ENCODE measurements around the gene U2AF1. TPM values are rescaled to one million over a fixed set of nuclear protein-coding genes. Genes with fewer than 3 reads are reported as not detected.
"Not testable (repeated sequence)": the region's sequence is repeated elsewhere in the genome, so short reads cannot be mapped to it uniquely, and the experiment has no call there.

U2AF1 gene
- polyA plus RNA-seq, 2 of the 4 experiments (the other 2 are of a cell fraction): 98.7 to 103 TPM

- FAIRE-seq: not testable (repeated sequence)
Measured at GRCh38 chr21:43053112-43053511, 54.3 kb downstream of the U2AF1 start.

DNA sequence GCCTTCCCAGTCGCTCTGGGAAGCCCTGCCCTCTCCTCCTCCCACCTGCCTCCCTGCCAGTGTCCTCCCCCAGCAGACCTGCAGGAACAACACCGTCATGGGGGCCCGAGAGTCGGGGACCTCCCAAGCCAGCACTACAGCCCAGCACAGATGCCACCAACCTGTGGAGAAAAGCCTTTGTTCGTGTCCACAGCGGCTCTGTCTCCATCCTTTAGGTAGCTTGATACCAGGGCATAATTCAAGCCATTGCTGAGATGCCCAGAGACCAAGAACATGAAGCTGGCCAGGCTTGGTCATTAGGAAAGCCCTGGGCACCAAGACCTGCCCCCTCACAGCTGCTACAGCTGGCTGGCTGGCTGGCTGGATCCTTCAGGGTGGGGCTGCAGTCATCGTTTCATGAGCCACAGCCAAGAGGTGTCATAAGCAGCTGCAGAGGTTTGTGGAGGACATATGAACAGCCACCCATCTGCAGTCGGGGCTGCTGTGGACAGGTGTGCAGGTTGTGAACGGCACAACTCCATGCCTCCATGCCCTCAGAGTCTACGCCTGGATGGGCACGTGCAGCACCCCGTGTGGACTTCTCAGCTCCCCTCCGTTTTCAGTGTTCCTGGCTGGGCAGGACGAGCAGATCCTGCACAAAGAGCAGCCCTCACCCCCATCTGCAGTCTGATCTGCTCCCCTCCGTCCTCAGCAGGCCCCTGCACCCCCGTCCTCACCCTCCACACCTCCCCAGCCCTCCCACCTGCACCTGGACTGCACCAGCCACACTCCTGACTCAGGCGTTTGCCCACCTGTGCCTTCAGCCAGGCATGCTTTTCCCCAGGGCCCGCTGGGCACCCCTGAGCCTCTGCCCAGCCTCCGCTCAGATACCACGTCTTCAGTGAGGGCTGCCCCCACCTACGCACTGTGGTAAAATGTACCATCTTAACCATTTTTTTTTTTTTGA is 61.2 kb downstream of the U2AF1 start:
- peak; percentile 16 to 43; a peak in 3 of 6 replicates for ATAC-seq
- H3K27ac ChIP-seq; H3K4me3 ChIP-seq; H3K4me2 ChIP-seq; H3K9me3 ChIP-seq; CTCF ChIA-PET; H3K4me1 ChIP-seq; FAIRE-seq; POLR2A ChIA-PET; DNase-seq (ENCODE audit: low read depth in 1 of 2, low spot score in 1 of 2): not testable (repeated sequence)
- 67% methylated on average over 19 of the region's 21 CpGs for WGBS (ENCODE audit: missing lambda C conversion rate)

More at GRCh38 chr21:43053112-43053511, 54.3 kb downstream of the U2AF1 start:
- POLR2A ChIA-PET; H3K9me3 ChIP-seq; DNase-seq (ENCODE audit: low read depth in 1 of 2, low spot score in 1 of 2); H3K4me1 ChIP-seq; H3K27ac ChIP-seq; ATAC-seq; H3K4me3 ChIP-seq; H3K4me2 ChIP-seq; CTCF ChIA-PET: not testable (repeated sequence)
- no CpG with 5 or more reads among the region's 13 CpGs for WGBS (ENCODE audit: missing lambda C conversion rate)

GRCh38 chr21:43045165-43045875 is 62.0 kb downstream of the U2AF1 start:
- POLR2A ChIA-PET; H3K9me3 ChIP-seq; CTCF ChIA-PET; H3K4me3 ChIP-seq; FAIRE-seq; H3K4me2 ChIP-seq; H3K27ac ChIP-seq; H3K4me1 ChIP-seq; DNase-seq (ENCODE audit: low read depth in 1 of 2, low spot score in 1 of 2): not testable (repeated sequence)
- 82% methylated on average over 4 of the region's 17 CpGs for WGBS (ENCODE audit: missing lambda C conversion rate)
- ATAC-seq: 0 out of 6 replicates have a peak, but pooled peaks of 1 of the 2 experiments have one; percentile 6

DNA sequence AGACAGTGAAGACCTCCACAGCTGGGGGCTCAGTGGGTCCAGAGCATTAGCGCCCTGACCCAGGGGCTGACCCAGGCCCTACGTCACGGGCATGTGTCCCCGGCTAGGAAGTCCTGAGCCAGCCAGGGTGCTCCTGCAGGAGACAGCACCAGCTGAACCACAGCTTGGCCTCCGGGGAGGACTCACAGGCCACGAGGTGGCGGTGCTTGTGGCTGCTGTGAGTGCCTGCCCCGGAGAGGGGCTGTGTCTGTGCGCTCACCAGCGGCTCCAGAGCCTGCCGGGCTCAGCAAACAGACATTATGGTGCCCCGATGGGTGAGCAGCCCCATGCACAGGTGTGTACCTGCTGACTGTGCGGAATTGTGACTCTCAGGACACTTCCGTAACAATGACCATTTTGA is 62.8 kb downstream of the U2AF1 start:
- ATAC-seq; H3K9me3 ChIP-seq; H3K4me1 ChIP-seq; FAIRE-seq; DNase-seq (ENCODE audit: low read depth in 1 of 2, low spot score in 1 of 2); H3K4me2 ChIP-seq; H3K4me3 ChIP-seq; H3K27ac ChIP-seq; POLR2A ChIA-PET; CTCF ChIA-PET: not testable (repeated sequence)
- WGBS (ENCODE audit: missing lambda C conversion rate): no CpG with 5 or more reads among the region's 14 CpGs

GRCh38 chr21:43043291-43043690 is 64.1 kb downstream of the U2AF1 start:
- WGBS (ENCODE audit: missing lambda C conversion rate): 69% methylated on average over 4 of the region's 14 CpGs
- CTCF ChIA-PET; FAIRE-seq; POLR2A ChIA-PET; H3K4me1 ChIP-seq; ATAC-seq; H3K4me2 ChIP-seq; H3K4me3 ChIP-seq; DNase-seq (ENCODE audit: low read depth in 1 of 2, low spot score in 1 of 2); H3K27ac ChIP-seq; H3K9me3 ChIP-seq: not testable (repeated sequence)

Other genes with a start within 250 kb of the U2AF1 start
- 23.8 and 25.2 TPM in 2 replicates for gene WDR4, start 228.0 kb downstream of the U2AF1 start, polyA plus RNA-seq (2011; rRNA removed)
- 32.2 to 36.0 TPM (median 35.0 TPM) in 3 replicates for gene WDR4, start 228.0 kb downstream of the U2AF1 start, polyA plus RNA-seq (2017; fragmentation: RNase III; extraction: RNeasy Plus Mini Kit Qiagen cat#74134 plus additional on column Dnase treatment)
- gene NDUFV3, start 214.3 kb downstream of the U2AF1 start, polyA plus RNA-seq (2011; rRNA removed): 14.8 and 17.1 TPM in 2 replicates
- 20.7 to 22.8 TPM (median 22.0 TPM) in 3 replicates for gene NDUFV3, start 214.3 kb downstream of the U2AF1 start, polyA plus RNA-seq (2017; fragmentation: RNase III; extraction: RNeasy Plus Mini Kit Qiagen cat#74134 plus additional on column Dnase treatment)
- not detected in 2 replicates for gene ERVH48-1, start 181.9 kb downstream of the U2AF1 start, polyA plus RNA-seq (2011; rRNA removed)
- gene ERVH48-1, start 181.9 kb downstream of the U2AF1 start, polyA plus RNA-seq (2017; fragmentation: RNase III; extraction: RNeasy Plus Mini Kit Qiagen cat#74134 plus additional on column Dnase treatment): not detected in 3 replicates
- gene PKNOX1, start 133.0 kb downstream of the U2AF1 start, polyA plus RNA-seq (2011; rRNA removed): 16.3 and 19.6 TPM in 2 replicates
- gene PKNOX1, start 133.0 kb downstream of the U2AF1 start, polyA plus RNA-seq (2017; fragmentation: RNase III; extraction: RNeasy Plus Mini Kit Qiagen cat#74134 plus additional on column Dnase treatment): 3.9 to 5.7 TPM (median 4.3 TPM) in 3 replicates
- gene CBS, start 31.7 kb downstream of the U2AF1 start, polyA plus RNA-seq (2011; rRNA removed): 27.0 and 38.3 TPM in 2 replicates
- 13.7 to 18.0 TPM (median 15.7 TPM) in 3 replicates for gene CBS, start 31.7 kb downstream of the U2AF1 start, polyA plus RNA-seq (2017; fragmentation: RNase III; extraction: RNeasy Plus Mini Kit Qiagen cat#74134 plus additional on column Dnase treatment)
- gene CRYAA, start 61.4 kb upstream of the U2AF1 start, polyA plus RNA-seq (2011; rRNA removed): not detected in 2 replicates
- not detected in 3 replicates for gene CRYAA, start 61.4 kb upstream of the U2AF1 start, polyA plus RNA-seq (2017; fragmentation: RNase III; extraction: RNeasy Plus Mini Kit Qiagen cat#74134 plus additional on column Dnase treatment)

Measured in A549 (cell line).